ENCODE data around the gene CLEC16A. TPM values are rescaled to one million over a fixed set of nuclear protein-coding genes. Genes with fewer than 3 reads are reported as not detected.

The CLEC16A gene
- total and polyA plus RNA-seq, 8 donors, result 8.1 to 17.2 (median 10.7) TPM

- TF ChIP-seq CTCF (IDR thresholded peaks at IDR 0.05), result no peak
- DNase-seq (no peak), ATAC-seq (no peak), FAIRE-seq (no peak)
- intact Hi-C loops (cut with DNase I), result no loop called here
- H3K4me3 ChIP-seq, result no peak overlapping the region
- 78 to 82% methylated on average over 8 of the region's 8 CpGs for WGBS, 2 donors
- H3K27ac ChIP-seq, result no peak overlapping the region
- no peaks in the 10 kb centered on the region for H3K4me1 ChIP-seq
- no peaks in the 10 kb centered on the region for H3K36me3 ChIP-seq
- H3K27me3 ChIP-seq, result no peaks in the 10 kb centered on the region
- no peaks in the 10 kb centered on the region for H3K9me3 ChIP-seq
These were observed 90.1 kb downstream of the CLEC16A start for GRCh38 chr16:11034481-11034931.

DNA sequence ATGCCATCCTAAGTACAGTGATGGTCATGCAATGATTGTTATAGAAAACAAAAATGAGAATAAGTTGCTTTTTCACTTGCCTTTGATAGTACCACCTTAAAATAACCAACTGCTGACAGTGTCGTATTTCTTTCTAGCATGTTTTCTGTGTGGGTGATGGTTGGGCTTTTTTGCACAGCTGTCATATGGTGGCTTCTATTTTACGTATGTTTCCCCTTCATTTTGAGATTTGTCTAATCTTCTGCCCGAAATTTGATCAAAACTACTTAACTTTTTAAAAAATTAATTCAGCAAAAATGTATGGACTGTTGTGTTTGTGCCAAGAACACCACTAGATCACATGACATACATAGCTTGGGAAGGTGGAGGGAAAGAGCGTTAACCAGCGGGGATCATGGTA lies 90.7 kb downstream of the CLEC16A start:
- Histone ChIP-seq H3K9me3 (no peaks in the 10 kb centered on the region), H3K4me1 (no peaks in the 10 kb centered on the region), H3K4me3 (no peak overlapping the region), H3K36me3 (no peaks in the 10 kb centered on the region), H3K27ac (no peak overlapping the region), H3K27me3 (no peaks in the 10 kb centered on the region)
- DNase-seq (no peak), ATAC-seq (no peak), FAIRE-seq (no peak)
- 96 to 99% methylated on average over 5 of the region's 5 CpGs for WGBS, 2 donors
- TF ChIP-seq CTCF (IDR thresholded peaks at IDR 0.05), result no peak
- intact Hi-C loops (cut with DNase I), result no loop called here

DNA sequence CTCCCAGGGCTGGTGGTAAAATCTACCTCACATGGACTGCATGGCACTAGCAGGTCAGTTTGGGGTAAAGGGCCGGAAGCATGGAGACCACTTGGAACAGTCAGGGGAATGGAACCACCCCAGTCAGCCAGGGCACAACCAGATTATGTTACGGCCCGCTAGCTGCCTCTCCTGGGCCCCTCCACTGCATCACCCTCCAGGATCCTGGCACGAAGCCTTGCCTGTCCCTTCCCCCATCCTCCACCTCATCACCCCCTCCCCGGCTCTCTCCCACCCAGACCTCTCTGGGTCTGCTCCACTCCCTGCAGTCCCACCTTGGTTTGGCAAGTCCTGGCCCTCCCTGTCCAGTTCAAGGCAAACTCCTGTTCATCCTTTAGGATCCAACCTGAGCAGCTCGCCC lies 91.7 kb downstream of the CLEC16A start:
- H3K4me3 ChIP-seq, result no peak overlapping the region
- DNase-seq (no peak), FAIRE-seq (no peak), ATAC-seq (no peak)
- 98% methylated on average over 6 of the region's 6 CpGs for WGBS, 2 donors
- no peaks in the 10 kb centered on the region for H3K9me3 ChIP-seq
- peaks cover 0 to 4% (median 0%) of the 10 kb centered on the region in 3 donors for H3K36me3 ChIP-seq
- no peaks in the 10 kb centered on the region for H3K27me3 ChIP-seq
- intact Hi-C loops (cut with DNase I), result no loop called here
- TF ChIP-seq CTCF (IDR thresholded peaks at IDR 0.05), result no peak
- no peaks in the 10 kb centered on the region for H3K4me1 ChIP-seq
- no peak overlapping the region for H3K27ac ChIP-seq

- Histone ChIP-seq H3K4me3 (no peak overlapping the region), H3K4me1 (no peaks in the 10 kb centered on the region), H3K36me3 (peaks cover 0 to 4% (median 0%) of the 10 kb centered on the region in 3 donors), H3K9me3 (no peaks in the 10 kb centered on the region), H3K27ac (no peak overlapping the region), H3K27me3 (no peaks in the 10 kb centered on the region)
- intact Hi-C loops (cut with DNase I), result no loop called here
- FAIRE-seq, result no peak
- TF ChIP-seq CTCF (IDR thresholded peaks at IDR 0.05), result no peak
- WGBS, 2 donors, result 95 to 97% methylated on average over 8 of the region's 8 CpGs
- ATAC-seq, result no peak
- no peak for DNase-seq
These were observed 92.6 kb downstream of the CLEC16A start for GRCh38 chr16:11036868-11037410.

DNA sequence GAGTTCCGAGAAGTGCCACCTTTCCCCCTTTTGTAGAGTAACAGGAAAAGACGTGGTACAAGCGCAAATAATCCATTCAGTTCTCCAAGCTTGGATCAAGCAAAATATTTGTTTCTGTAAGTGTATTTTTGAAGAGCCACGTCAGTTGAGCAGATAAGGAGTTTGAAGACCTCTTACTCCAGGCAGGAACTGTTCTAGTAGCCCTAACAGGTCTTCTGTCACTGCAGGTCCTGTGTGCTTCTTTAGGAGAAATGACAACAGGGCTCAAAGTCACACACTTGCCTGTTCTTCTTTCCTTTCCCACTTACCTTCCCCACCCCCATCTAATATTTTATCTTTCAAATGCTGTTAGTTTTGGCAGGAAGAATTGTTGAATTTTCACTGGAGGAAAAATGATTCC lies 93.9 kb downstream of the CLEC16A start:
- H3K27ac ChIP-seq, result no peak overlapping the region
- TF ChIP-seq CTCF (IDR thresholded peaks at IDR 0.05), result no peak
- intact Hi-C loops (cut with DNase I), result no loop called here
- ATAC-seq, result no peak
- WGBS, 2 donors, result 59 to 62% methylated on average over 4 of the region's 4 CpGs
- DNase-seq, result no peak
- H3K4me1 ChIP-seq, result no peaks in the 10 kb centered on the region
- FAIRE-seq, result no peak
- peaks cover 0 to 4% (median 0%) of the 10 kb centered on the region in 3 donors for H3K36me3 ChIP-seq
- no peak overlapping the region for H3K4me3 ChIP-seq
- no peaks in the 10 kb centered on the region for H3K27me3 ChIP-seq
- no peaks in the 10 kb centered on the region for H3K9me3 ChIP-seq
